AG10803 (cell line): ENCODE data around the gene TEK.

Source experiments
- DNase-seq: peaks from one replicate; pipeline ENCODE4 v3.0.0; 2010; ENCODE audit warnings: low read depth
- H3K4me3 ChIP-seq: 2 replicates; pipeline ENCODE4 v1.5.1; 2011; ENCODE audit warnings: mild to moderate bottlenecking, low read length, control low read depth
- TF ChIP-seq, protein P1 (sequence below): conservative IDR thresholded peaks from 2 replicates; pipeline ENCODE4 v1.5.1; 2011; ENCODE audit warnings: mild to moderate bottlenecking, low read length, control low read depth, inconsistent platforms

The TEK gene

DNA sequence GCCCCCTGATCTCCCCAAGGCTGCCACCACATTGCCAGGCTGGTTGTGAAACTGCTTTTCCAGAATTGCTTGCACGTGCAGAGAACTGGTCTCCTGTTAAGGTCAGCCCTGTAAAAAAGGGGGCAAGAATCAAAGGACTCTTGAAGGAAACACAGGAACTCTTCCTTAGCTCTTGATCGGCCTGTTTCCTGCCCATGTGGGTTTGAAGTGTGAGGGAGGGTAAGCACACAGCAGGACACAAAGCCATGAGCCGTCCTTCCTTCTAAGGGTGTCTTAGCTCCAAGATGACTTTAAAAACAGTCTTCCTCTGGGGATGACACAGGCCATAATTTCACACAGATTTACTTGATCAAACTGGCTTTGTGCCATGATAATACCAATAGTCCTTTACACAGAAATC lies 36.1 kb downstream of the TEK start:
- no peak overlapping the region for H3K4me3 ChIP-seq
- TF ChIP-seq, protein P1, sequence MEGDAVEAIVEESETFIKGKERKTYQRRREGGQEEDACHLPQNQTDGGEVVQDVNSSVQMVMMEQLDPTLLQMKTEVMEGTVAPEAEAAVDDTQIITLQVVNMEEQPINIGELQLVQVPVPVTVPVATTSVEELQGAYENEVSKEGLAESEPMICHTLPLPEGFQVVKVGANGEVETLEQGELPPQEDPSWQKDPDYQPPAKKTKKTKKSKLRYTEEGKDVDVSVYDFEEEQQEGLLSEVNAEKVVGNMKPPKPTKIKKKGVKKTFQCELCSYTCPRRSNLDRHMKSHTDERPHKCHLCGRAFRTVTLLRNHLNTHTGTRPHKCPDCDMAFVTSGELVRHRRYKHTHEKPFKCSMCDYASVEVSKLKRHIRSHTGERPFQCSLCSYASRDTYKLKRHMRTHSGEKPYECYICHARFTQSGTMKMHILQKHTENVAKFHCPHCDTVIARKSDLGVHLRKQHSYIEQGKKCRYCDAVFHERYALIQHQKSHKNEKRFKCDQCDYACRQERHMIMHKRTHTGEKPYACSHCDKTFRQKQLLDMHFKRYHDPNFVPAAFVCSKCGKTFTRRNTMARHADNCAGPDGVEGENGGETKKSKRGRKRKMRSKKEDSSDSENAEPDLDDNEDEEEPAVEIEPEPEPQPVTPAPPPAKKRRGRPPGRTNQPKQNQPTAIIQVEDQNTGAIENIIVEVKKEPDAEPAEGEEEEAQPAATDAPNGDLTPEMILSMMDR: no peak
- DNase-seq: no peak

- DNase-seq: no peak
- no peak overlapping the region for H3K4me3 ChIP-seq
- TF ChIP-seq, protein P1: no peak
Observed at GRCh38 chr9:27149651-27150050, 40.6 kb downstream of the TEK start.

DNA sequence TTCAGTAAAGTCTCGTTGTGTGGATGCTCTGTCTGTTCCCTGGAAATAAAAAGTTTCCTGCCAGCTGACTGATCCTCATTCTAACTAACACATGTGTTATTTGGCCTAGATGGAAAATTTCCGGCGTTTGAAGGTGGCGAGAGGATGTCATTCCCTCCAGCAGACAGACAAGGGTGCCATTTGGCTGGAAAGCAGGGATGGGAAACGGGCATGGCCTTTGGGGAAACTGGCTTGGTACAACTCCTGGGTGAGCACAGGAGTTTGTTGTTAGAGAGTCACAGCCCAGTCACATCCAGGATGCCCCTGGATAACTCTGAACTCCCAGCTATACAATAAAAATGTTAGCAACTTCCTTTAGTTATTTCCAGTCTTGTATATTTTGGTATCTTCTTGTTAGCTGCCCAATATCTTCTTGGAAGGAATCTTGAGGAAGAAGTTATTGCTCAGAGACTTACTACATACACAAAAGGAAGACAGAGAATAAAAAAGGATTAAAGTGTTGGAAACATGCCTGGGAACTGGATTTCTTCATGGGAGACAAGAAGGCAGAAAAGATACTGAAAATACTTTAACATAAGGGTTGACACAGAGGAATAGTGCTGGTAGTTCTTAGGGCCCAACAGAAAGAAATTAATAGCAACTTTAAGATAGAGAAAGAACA lies 41.9 kb downstream of the TEK start:
- no peak overlapping the region for H3K4me3 ChIP-seq
- peak; percentile 75 for DNase-seq
- TF ChIP-seq, protein P1: no peak

GRCh38 chr9:27151693-27152404 lies 42.8 kb downstream of the TEK start:
- no peak overlapping the region for H3K4me3 ChIP-seq
- DNase-seq: peak; percentile 86
- TF ChIP-seq, protein P1: no peak

DNA sequence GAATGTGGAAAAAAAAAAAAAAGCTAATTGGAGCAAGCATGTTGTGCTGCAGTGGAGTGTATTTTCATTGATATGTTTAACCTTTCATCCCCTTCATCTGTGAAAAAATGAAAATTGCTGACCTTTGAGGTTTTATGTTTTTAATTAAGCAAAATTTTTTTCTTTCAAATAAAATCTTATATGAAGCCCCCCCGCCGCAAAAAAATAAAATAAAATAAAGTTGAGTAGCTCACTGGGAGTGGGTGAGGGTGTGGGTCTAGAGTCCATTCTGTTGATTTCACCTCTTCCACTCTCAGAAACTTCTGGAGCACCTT lies 43.3 kb downstream of the TEK start:
- no peak overlapping the region for H3K4me3 ChIP-seq
- no peak for DNase-seq
- TF ChIP-seq, protein P1: no peak

DNA sequence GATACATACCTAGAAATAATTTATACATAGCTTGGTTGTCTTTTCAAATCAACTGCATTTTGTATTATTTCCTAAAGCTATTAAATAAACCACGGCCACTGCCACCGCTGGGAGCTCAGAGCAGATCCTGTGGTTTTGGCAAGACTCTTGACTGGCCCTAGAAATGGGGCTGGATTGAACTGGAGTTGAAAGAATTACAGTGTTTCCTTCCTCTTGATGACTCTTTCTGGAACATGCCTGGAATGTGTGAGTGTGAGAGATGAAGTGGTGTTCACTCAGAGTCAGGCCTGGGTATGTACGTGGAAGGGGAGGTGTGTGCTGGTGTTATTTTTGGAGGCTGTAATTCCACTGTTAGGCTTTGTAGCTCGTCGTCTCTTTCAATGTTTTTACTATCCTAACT lies 45.9 kb downstream of the TEK start:
- TF ChIP-seq, protein P1: no peak
- H3K4me3 ChIP-seq: no peak overlapping the region
- peak; percentile 96 for DNase-seq

GRCh38 chr9:27157097-27157496 lies 48.1 kb downstream of the TEK start:
- TF ChIP-seq, protein P1: no peak
- DNase-seq: no peak

More at GRCh38 chr9:27157097-27157496, 48.1 kb downstream of the TEK start:
- no peak overlapping the region for H3K4me3 ChIP-seq
